ENCODE data around the gene DENND4A.
"Not testable (repeated sequence)": the region's sequence is repeated elsewhere in the genome, so short reads cannot be mapped to it uniquely, and the experiment has no call there.

Gene DENND4A

DNA sequence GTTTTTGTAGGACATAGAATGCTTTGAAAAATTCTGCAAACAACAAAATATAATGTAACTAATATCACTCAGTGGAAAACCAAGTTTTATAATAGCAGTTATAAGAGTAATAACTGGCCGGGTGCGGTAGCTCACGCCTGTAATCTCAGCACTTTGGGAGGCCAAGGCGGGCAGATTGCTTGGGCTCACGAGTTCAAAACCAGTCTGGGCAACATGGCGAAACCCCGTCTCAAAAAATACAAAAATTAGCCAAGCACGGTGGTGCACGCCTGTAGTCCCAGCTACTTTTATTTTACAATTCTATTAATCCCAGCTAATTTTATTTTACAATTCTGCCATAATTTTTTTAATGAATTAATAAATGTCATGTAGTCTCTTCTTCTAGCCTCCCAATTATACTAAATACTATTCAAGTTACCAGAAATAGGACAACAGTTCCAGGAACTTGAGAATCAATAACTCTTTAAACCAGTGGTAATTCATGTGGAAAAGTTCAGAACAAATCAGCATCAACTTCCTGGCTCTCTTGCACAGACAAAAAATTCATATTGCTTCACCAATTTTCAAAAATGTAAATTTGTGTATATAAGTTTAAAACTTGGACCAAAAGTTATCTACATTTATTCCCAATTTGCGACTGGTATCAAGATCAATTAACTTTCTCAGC, 2.2 kb downstream of the DENND4A start:
- Histone ChIP-seq H3K27me3 (ENCODE audit: control insufficient read depth in 1 of 2, insufficient read depth in 2 of 2, low read length in 2 of 2) (no peaks in the 10 kb centered on the region), H3K27ac (ENCODE audit: low read depth, low read length) (no peak overlapping the region), H3K36me3 (ENCODE audit: control insufficient read depth in 1 of 2, insufficient read depth in 2 of 2, low read length in 2 of 2) (no peaks in the 10 kb centered on the region), H3K4me3 (ENCODE audit: low read depth in 1 of 2, low read length in 2 of 2) (no peak overlapping the region), H3K9me3 (ENCODE audit: control insufficient read depth in 1 of 2, low read length in 2 of 2) (no peaks in the 10 kb centered on the region), H3K4me1 (ENCODE audit: control insufficient read depth in 1 of 2, insufficient read depth in 2 of 2, low read length in 2 of 2) (peaks cover 12 to 34% of the 10 kb centered on the region in 2 donors), H3K9ac (ENCODE audit: low read depth in 1 of 2, low read length in 2 of 2) (no peak overlapping the region)

DNA sequence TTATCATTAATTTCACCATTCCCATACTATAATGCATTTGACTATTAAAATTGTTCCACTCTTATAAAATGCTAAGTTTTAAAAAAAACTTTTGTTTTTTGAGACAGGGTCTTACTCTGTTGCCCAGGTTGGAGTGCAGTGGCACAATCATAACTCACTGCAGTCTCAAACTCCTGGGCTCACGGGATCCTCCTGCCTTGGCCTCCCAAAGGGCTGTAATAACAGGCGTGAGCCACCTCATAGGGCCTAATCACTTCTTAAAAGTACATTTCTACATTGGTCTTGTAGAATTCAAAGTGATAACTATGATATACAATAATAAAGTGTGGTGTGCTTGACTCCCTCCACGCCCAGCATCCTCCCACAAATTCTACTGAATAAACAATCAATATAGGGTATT, 3.0 kb downstream of the DENND4A start:
- H3K4me1 ChIP-seq (ENCODE audit: control insufficient read depth in 1 of 2, insufficient read depth in 2 of 2, low read length in 2 of 2): peaks cover 12 to 34% of the 10 kb centered on the region in 2 donors
- H3K27me3 ChIP-seq (ENCODE audit: control insufficient read depth in 1 of 2, insufficient read depth in 2 of 2, low read length in 2 of 2): no peaks in the 10 kb centered on the region
- no peaks in the 10 kb centered on the region for H3K36me3 ChIP-seq (ENCODE audit: control insufficient read depth in 1 of 2, insufficient read depth in 2 of 2, low read length in 2 of 2)
- H3K9ac ChIP-seq (ENCODE audit: low read depth in 1 of 2, low read length in 2 of 2): no peak overlapping the region
- H3K9me3 ChIP-seq (ENCODE audit: control insufficient read depth in 1 of 2, low read length in 2 of 2): no peaks in the 10 kb centered on the region
- H3K4me3 ChIP-seq (ENCODE audit: low read depth in 1 of 2, low read length in 2 of 2): no peak overlapping the region
- no peak overlapping the region for H3K27ac ChIP-seq (ENCODE audit: low read depth, low read length)

GRCh38 chr15:65787260-65787659, 4.8 kb downstream of the DENND4A start:
- no peaks in the 10 kb centered on the region for H3K27me3 ChIP-seq (ENCODE audit: control insufficient read depth in 1 of 2, insufficient read depth in 2 of 2, low read length in 2 of 2)
- peak overlapping the region in 1 of 2 donors; percentile 15 for H3K4me3 ChIP-seq (ENCODE audit: low read depth in 1 of 2, low read length in 2 of 2)
- H3K9me3 ChIP-seq (ENCODE audit: control insufficient read depth in 1 of 2, low read length in 2 of 2): no peaks in the 10 kb centered on the region
- peaks cover 8 to 27% of the 10 kb centered on the region in 2 donors for H3K4me1 ChIP-seq (ENCODE audit: control insufficient read depth in 1 of 2, insufficient read depth in 2 of 2, low read length in 2 of 2)
- no peak overlapping the region for H3K9ac ChIP-seq (ENCODE audit: low read depth in 1 of 2, low read length in 2 of 2)
- no peak overlapping the region for H3K27ac ChIP-seq (ENCODE audit: low read depth, low read length)
- no peaks in the 10 kb centered on the region for H3K36me3 ChIP-seq (ENCODE audit: control insufficient read depth in 1 of 2, insufficient read depth in 2 of 2, low read length in 2 of 2)

- Histone ChIP-seq H3K27ac (ENCODE audit: low read depth, low read length) (no peak overlapping the region), H3K27me3 (ENCODE audit: control insufficient read depth in 1 of 2, insufficient read depth in 2 of 2, low read length in 2 of 2) (no peaks in the 10 kb centered on the region), H3K4me1 (ENCODE audit: control insufficient read depth in 1 of 2, insufficient read depth in 2 of 2, low read length in 2 of 2) (peaks cover 7 to 19% of the 10 kb centered on the region in 2 donors), H3K9ac (ENCODE audit: low read depth in 1 of 2, low read length in 2 of 2) (no peak overlapping the region), H3K36me3 (ENCODE audit: control insufficient read depth in 1 of 2, insufficient read depth in 2 of 2, low read length in 2 of 2) (no peaks in the 10 kb centered on the region), H3K4me3 (ENCODE audit: low read depth in 1 of 2, low read length in 2 of 2) (no peak overlapping the region), H3K9me3 (ENCODE audit: control insufficient read depth in 1 of 2, low read length in 2 of 2) (no peaks in the 10 kb centered on the region)
Observed at GRCh38 chr15:65785151-65785550, 6.9 kb downstream of the DENND4A start.

DNA sequence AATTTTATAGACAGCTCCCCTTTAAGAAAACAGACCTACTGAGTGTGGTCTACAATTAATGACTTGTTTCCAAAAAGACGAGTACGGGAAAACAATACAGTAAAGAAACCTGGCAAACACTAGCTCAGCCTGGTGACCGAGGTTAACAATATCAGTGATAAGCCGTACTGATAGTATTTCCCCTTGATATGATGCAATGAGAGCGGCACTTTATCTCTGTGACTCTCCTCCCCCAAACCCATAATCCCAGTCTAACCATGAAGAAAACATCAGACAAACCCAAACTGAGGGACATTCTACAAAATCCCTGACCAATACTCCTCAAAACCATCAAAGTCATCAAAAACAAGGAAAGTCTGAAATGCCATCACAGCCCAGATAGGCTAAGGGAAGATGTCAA, 8.2 kb downstream of the DENND4A start:
- Histone ChIP-seq H3K36me3 (ENCODE audit: control insufficient read depth in 1 of 2, insufficient read depth in 2 of 2, low read length in 2 of 2) (no peaks in the 10 kb centered on the region), H3K4me3 (ENCODE audit: low read depth in 1 of 2, low read length in 2 of 2) (no peak overlapping the region), H3K4me1 (ENCODE audit: control insufficient read depth in 1 of 2, insufficient read depth in 2 of 2, low read length in 2 of 2) (peaks cover 0 to 8% of the 10 kb centered on the region in 2 donors), H3K9me3 (ENCODE audit: control insufficient read depth in 1 of 2, low read length in 2 of 2) (no peaks in the 10 kb centered on the region), H3K27me3 (ENCODE audit: control insufficient read depth in 1 of 2, insufficient read depth in 2 of 2, low read length in 2 of 2) (no peaks in the 10 kb centered on the region), H3K9ac (ENCODE audit: low read depth in 1 of 2, low read length in 2 of 2) (no peak overlapping the region), H3K27ac (ENCODE audit: low read depth, low read length) (no peak overlapping the region)

DNA sequence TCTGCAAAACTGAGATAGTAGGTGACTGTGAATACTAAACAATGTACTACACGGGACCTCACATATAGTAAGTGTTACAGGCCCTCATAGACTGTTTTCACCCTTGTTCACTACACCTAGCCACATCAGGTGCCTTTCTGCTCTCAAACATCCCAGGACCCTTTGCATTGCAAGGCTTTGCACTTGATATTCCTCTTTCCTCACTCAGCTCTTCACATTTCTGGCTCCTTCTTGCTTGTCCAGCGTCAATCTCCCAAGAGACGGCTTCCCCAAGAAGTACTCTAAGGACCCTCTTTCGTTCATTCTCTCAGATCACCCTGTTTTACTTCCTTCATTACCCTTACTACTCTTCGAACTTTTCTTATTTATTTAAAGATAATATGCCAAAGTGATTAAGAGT, 10.0 kb downstream of the DENND4A start:
- Histone ChIP-seq H3K9ac (ENCODE audit: low read depth in 1 of 2, low read length in 2 of 2) (no peak overlapping the region), H3K4me3 (ENCODE audit: low read depth in 1 of 2, low read length in 2 of 2) (no peak overlapping the region), H3K4me1 (ENCODE audit: control insufficient read depth in 1 of 2, insufficient read depth in 2 of 2, low read length in 2 of 2) (peaks cover 0 to 1% of the 10 kb centered on the region in 2 donors), H3K27ac (ENCODE audit: low read depth, low read length) (no peak overlapping the region), H3K27me3 (ENCODE audit: control insufficient read depth in 1 of 2, insufficient read depth in 2 of 2, low read length in 2 of 2) (no peaks in the 10 kb centered on the region), H3K9me3 (ENCODE audit: control insufficient read depth in 1 of 2, low read length in 2 of 2) (no peaks in the 10 kb centered on the region), H3K36me3 (ENCODE audit: control insufficient read depth in 1 of 2, insufficient read depth in 2 of 2, low read length in 2 of 2) (no peaks in the 10 kb centered on the region)

- H3K9me3 ChIP-seq (ENCODE audit: control insufficient read depth in 1 of 2, low read length in 2 of 2); H3K27ac ChIP-seq (ENCODE audit: low read depth, low read length); H3K36me3 ChIP-seq (ENCODE audit: control insufficient read depth in 1 of 2, insufficient read depth in 2 of 2, low read length in 2 of 2); H3K4me3 ChIP-seq (ENCODE audit: low read depth in 1 of 2, low read length in 2 of 2); H3K27me3 ChIP-seq (ENCODE audit: control insufficient read depth in 1 of 2, insufficient read depth in 2 of 2, low read length in 2 of 2); H3K9ac ChIP-seq (ENCODE audit: low read depth in 1 of 2, low read length in 2 of 2); H3K4me1 ChIP-seq (ENCODE audit: control insufficient read depth in 1 of 2, insufficient read depth in 2 of 2, low read length in 2 of 2): not testable (repeated sequence)
Observed at GRCh38 chr15:65778701-65779100, 13.4 kb downstream of the DENND4A start.

DNA sequence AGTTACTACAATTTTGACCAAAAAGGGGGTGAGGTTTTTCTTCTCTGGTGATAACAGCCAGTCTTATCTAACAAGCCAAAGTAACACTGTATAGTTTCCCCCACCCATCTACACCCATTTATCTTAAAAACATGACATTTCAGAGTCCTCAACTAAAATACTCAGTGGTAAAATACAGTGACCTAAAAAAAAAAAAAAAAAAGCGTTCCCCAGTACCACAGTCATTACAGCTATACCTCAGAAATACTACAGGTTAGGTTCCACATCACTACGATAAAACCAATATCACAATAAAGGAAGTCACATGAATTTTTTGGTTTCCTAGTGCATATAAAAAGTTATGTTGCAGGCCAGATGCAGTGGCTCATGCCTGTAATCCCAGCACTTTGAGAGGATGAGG, 13.8 kb downstream of the DENND4A start:
- no peak overlapping the region for H3K4me3 ChIP-seq (ENCODE audit: low read depth in 1 of 2, low read length in 2 of 2)
- H3K27me3 ChIP-seq (ENCODE audit: control insufficient read depth in 1 of 2, insufficient read depth in 2 of 2, low read length in 2 of 2): no peaks in the 10 kb centered on the region
- H3K4me1 ChIP-seq (ENCODE audit: control insufficient read depth in 1 of 2, insufficient read depth in 2 of 2, low read length in 2 of 2): peaks cover 4 to 5% of the 10 kb centered on the region in 2 donors
- H3K9me3 ChIP-seq (ENCODE audit: control insufficient read depth in 1 of 2, low read length in 2 of 2): no peaks in the 10 kb centered on the region
- H3K36me3 ChIP-seq (ENCODE audit: control insufficient read depth in 1 of 2, insufficient read depth in 2 of 2, low read length in 2 of 2): no peaks in the 10 kb centered on the region
- H3K27ac ChIP-seq (ENCODE audit: low read depth, low read length): no peak overlapping the region
- H3K9ac ChIP-seq (ENCODE audit: low read depth in 1 of 2, low read length in 2 of 2): no peak overlapping the region

- H3K4me3 ChIP-seq (ENCODE audit: low read depth in 1 of 2, low read length in 2 of 2): no peak overlapping the region
- H3K27me3 ChIP-seq (ENCODE audit: control insufficient read depth in 1 of 2, insufficient read depth in 2 of 2, low read length in 2 of 2): no peaks in the 10 kb centered on the region
- peaks cover 5 to 7% of the 10 kb centered on the region in 2 donors for H3K4me1 ChIP-seq (ENCODE audit: control insufficient read depth in 1 of 2, insufficient read depth in 2 of 2, low read length in 2 of 2)
- no peak overlapping the region for H3K27ac ChIP-seq (ENCODE audit: low read depth, low read length)
- no peaks in the 10 kb centered on the region for H3K9me3 ChIP-seq (ENCODE audit: control insufficient read depth in 1 of 2, low read length in 2 of 2)
- H3K9ac ChIP-seq (ENCODE audit: low read depth in 1 of 2, low read length in 2 of 2): no peak overlapping the region
- H3K36me3 ChIP-seq (ENCODE audit: control insufficient read depth in 1 of 2, insufficient read depth in 2 of 2, low read length in 2 of 2): no peaks in the 10 kb centered on the region
Observed at GRCh38 chr15:65777843-65778242, 14.2 kb downstream of the DENND4A start.

DNA sequence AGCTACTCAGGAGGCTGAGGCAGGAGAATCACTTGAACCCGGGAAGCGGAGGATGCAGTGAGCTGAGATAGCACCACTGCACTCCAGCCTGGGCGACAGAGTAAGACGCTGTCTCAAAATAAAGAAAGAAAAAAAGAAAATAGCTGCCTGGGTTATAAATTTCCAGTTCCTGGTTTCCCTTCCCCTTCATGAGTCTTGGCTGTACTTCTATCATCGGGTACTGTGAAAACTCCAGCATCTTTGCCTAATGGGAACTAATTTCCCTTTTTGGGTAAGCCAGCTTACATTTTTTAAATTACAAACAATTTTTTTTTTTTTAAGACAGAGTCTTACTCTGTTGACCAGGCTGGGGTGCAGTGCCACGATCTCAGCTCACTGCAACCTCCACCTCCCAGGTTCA, 15.0 kb downstream of the DENND4A start:
- H3K4me1 ChIP-seq (ENCODE audit: control insufficient read depth in 1 of 2, insufficient read depth in 2 of 2, low read length in 2 of 2): peaks cover 5 to 7% of the 10 kb centered on the region in 2 donors
- H3K27me3 ChIP-seq (ENCODE audit: control insufficient read depth in 1 of 2, insufficient read depth in 2 of 2, low read length in 2 of 2): no peaks in the 10 kb centered on the region
- H3K27ac ChIP-seq (ENCODE audit: low read depth, low read length): no peak overlapping the region
- no peak overlapping the region for H3K4me3 ChIP-seq (ENCODE audit: low read depth in 1 of 2, low read length in 2 of 2)
- H3K9me3 ChIP-seq (ENCODE audit: control insufficient read depth in 1 of 2, low read length in 2 of 2): no peaks in the 10 kb centered on the region
- H3K36me3 ChIP-seq (ENCODE audit: control insufficient read depth in 1 of 2, insufficient read depth in 2 of 2, low read length in 2 of 2): no peaks in the 10 kb centered on the region
- H3K9ac ChIP-seq (ENCODE audit: low read depth in 1 of 2, low read length in 2 of 2): no peak overlapping the region
